HepG2 (cell line): ENCODE results near the gene NCOA1. TPM values are rescaled to one million over a fixed set of nuclear protein-coding genes. Genes with fewer than 3 reads are reported as not detected.

Experiments used
- ATAC-seq: fragments of 200-7000 bp; cut with Tn5 transposase; 3 replicates; pipeline ENCODE4 v1.9.1; 2020; ENCODE audit warnings: mild to moderate bottlenecking, moderate library complexity
- BruUV-seq: library from RNA; stranded (reverse); fragments of 400-500 nt; replicated peaks from 2 replicates; lab custom pipeline; 2021; lab: Mats Ljungman, UMichigan
- CTCF ChIA-PET: fragments of 300-600 bp; formaldehyde crosslinking; extraction: SDS; loops from one replicate; lab custom pipeline; 2021; ENCODE audit warnings: low total read pairs, inconsistent platforms, low intra/inter-chr PET ratio; lab: Yijun Ruan, JAX
- POLR2A ChIA-PET: fragments of 350-600 bp; sonication (Branson Sonifier 250); formaldehyde crosslinking; loops from one replicate; lab custom pipeline; 2020; ENCODE audit warnings: antibody characterized with exemption, inconsistent platforms; lab: Yijun Ruan, JAX
- DNase-seq: peaks from one replicate; pipeline ENCODE4 v3.0.0-alpha.2; 2015; ENCODE audit warnings: low spot score
- FAIRE-seq: peaks from 3 replicates; lab custom pipeline; 2011; peaks lifted over from hg19 to GRCh38; lab: Jason Lieb, UNC
- H2AFZ ChIP-seq: one replicate; pipeline ENCODE4 v1.6.1; 2011; ENCODE audit warnings: low read length, inconsistent platforms
- H3K27ac ChIP-seq: fragments of 300-600 bp; 3 replicates; pipeline ENCODE4 v1.8.0; 2011; ENCODE audit warnings: mixed run types, mild to moderate bottlenecking, mixed read lengths, low read length, inconsistent platforms; ENCODE audit not compliant: insufficient read depth; ENCODE audit errors: extremely low read length
- H3K27me3 ChIP-seq, 2 experiments: fragments of 200-600 bp in 1 of 2; 2 replicates in 1 of 2; 3 replicates in 1 of 2; pipeline versions ENCODE4 v1.6.0 to v1.8.0; 2011; ENCODE audit warnings: low read length in 2 of 2, mild to moderate bottlenecking in 2 of 2, moderate library complexity in 2 of 2, inconsistent platforms in 1 of 2; ENCODE audit not compliant: insufficient read depth in 2 of 2, control insufficient read depth in 1 of 2
- H3K36me3 ChIP-seq, 2 experiments: fragments of 200-600 bp in 1 of 2; replicated peaks in 1 of 2; 2 replicates in 1 of 2; 3 replicates in 1 of 2; pipeline versions ENCODE4 v1.5.1 to v1.8.0; 2011; ENCODE audit warnings: low read length in 2 of 2, inconsistent platforms in 1 of 2; ENCODE audit not compliant: insufficient read depth in 2 of 2, control insufficient read depth in 1 of 2
- H3K4me1 ChIP-seq: 2 replicates; pipeline ENCODE4 v1.5.1; 2012; ENCODE audit warnings: low read length, inconsistent platforms; ENCODE audit not compliant: insufficient read depth
- H3K4me2 ChIP-seq: 2 replicates; pipeline ENCODE4 v1.6.0; 2011; ENCODE audit warnings: low read depth, low read length, inconsistent platforms
- H3K4me3 ChIP-seq, 3 experiments: fragments of 200-600 bp in 1 of 3; sonication (generic), shearing (Covaris generic) in 1 of 3; replicated peaks in 1 of 3; 2 replicates each; pipeline ENCODE4 v1.5.1; 2011 to 2016; ENCODE audit warnings: low read length in 3 of 3, inconsistent platforms in 2 of 3, low read depth in 2 of 3, mild to moderate bottlenecking in 2 of 3, control low read depth in 1 of 3, mixed read lengths in 1 of 3; ENCODE audit not compliant: insufficient read depth in 1 of 3
- H3K79me2 ChIP-seq: one replicate; pipeline ENCODE4 v1.6.1; 2011; ENCODE audit warnings: low read length, inconsistent platforms; ENCODE audit not compliant: insufficient read depth
- H3K9ac ChIP-seq: 2 replicates; pipeline ENCODE4 v1.6.0; 2011; ENCODE audit warnings: mild to moderate bottlenecking, low read depth, low read length, inconsistent platforms; ENCODE audit not compliant: insufficient read depth
- H3K9me3 ChIP-seq: 2 replicates; pipeline ENCODE4 v1.5.1; 2012; ENCODE audit warnings: mild to moderate bottlenecking, low read length
- H4K20me1 ChIP-seq: 2 replicates; pipeline ENCODE4 v1.6.0; 2011; ENCODE audit warnings: inconsistent platforms, mild to moderate bottlenecking, low read length, moderate library complexity; ENCODE audit not compliant: insufficient read depth
- ATF7 ChIP-seq, 2 experiments: fragments of 450-650 bp in 1 of 2; sonication (generic) in 1 of 2; formaldehyde crosslinking in 1 of 2; IDR thresholded peaks; 2 replicates each; pipeline versions ENCODE4 v1.4.0 to v1.6.1; 2016 to 2020; ENCODE audit warnings: antibody characterized with exemption in 1 of 2, mild to moderate bottlenecking in 1 of 2, missing genetic modification reagents in 1 of 2
- BCL6 ChIP-seq: IDR thresholded peaks from 2 replicates; pipeline ENCODE4 v1.6.1; 2016; ENCODE audit warnings: missing genetic modification reagents, missing compliant biosample characterization
- CREM ChIP-seq, 2 experiments: sonication (generic) in 1 of 2; formaldehyde crosslinking in 1 of 2; IDR thresholded peaks; 2 replicates each; pipeline versions ENCODE4 v1.4.0 to v1.6.1; 2016 to 2020; ENCODE audit warnings: antibody characterized with exemption in 1 of 2, mild to moderate bottlenecking in 1 of 2, missing genetic modification reagents in 1 of 2
- GZF1 ChIP-seq: sonication (generic); formaldehyde crosslinking; IDR thresholded peaks from 2 replicates; pipeline ENCODE4 v1.5.1; 2020; ENCODE audit warnings: mild to moderate bottlenecking, missing genetic modification reagents
- KDM1A ChIP-seq: IDR thresholded peaks from 2 replicates; pipeline ENCODE4 v1.6.1; 2016; ENCODE audit warnings: missing compliant biosample characterization
- SNAPC2 ChIP-seq: sonication (generic); formaldehyde crosslinking; IDR thresholded peaks from 2 replicates; pipeline ENCODE4 v1.8.1; 2022; ENCODE audit warnings: mild to moderate bottlenecking, missing genetic modification reagents
- ZNF468 ChIP-seq: sonication (generic); formaldehyde crosslinking; IDR thresholded peaks from 2 replicates; pipeline ENCODE4 v1.8.0; 2022; ENCODE audit warnings: mild to moderate bottlenecking, moderate library complexity, missing genetic modification reagents
- ZNF790 ChIP-seq: sonication (generic); formaldehyde crosslinking; IDR thresholded peaks from 2 replicates; pipeline ENCODE4 v1.8.0; 2022; ENCODE audit warnings: missing genetic modification reagents, mild to moderate bottlenecking, borderline replicate concordance
- WGBS: methylation state at CpG from one replicate; pipeline ENCODE4 v1.1.6; 2017; ENCODE audit warnings: low lambda C conversion rate; 5-methylcytosine and 5-hydroxymethylcytosine counted together
- in situ Hi-C: cut with HindIII; loops from 2 replicates; pipeline ENCODE4 v1.10.0; 2017; ENCODE audit warnings: low pct_unique_long_range_greater_than_20kb; ENCODE audit not compliant: extremely low pct_ligation_motif_present
- intact Hi-C: fragments of 100-400 bp; cut with micrococcal nuclease; formaldehyde crosslinking; loops from one replicate; pipeline ENCODE4 v1.10.0; 2022; ENCODE audit not compliant: unreplicated experiment
- polyA plus RNA-seq, 8 experiments: library from polyadenylated mRNA; depleted of rRNA in 3 of 8; stranded (reverse) in 7 of 8; unstranded in 1 of 8; fragments of >200 nt; fragmentation: Illumina TruSeq in 4 of 8; extraction: Trizol in 4 of 8; gene quantifications; 2 replicates each; pipeline versions ENCODE4 v1.2.1 to v1.2.3, GENCODE V29; 2011 to 2016; ENCODE audit warnings: low read depth in 4 of 8, missing spikeins in 1 of 8, mixed read lengths in 1 of 8; ENCODE audit not compliant: insufficient read depth in 1 of 8
- total RNA-seq, 5 experiments: library from RNA; depleted of rRNA; stranded (reverse); fragments of >200 nt; fragmentation: Illumina TruSeq; extraction: Trizol; gene quantifications; 2 replicates each; pipeline ENCODE4 v1.2.3, GENCODE V29; 2016; ENCODE audit warnings: low read depth in 1 of 5
- TF ChIP-seq, protein P1 (sequence below): sonication (generic); formaldehyde crosslinking; IDR thresholded peaks from 2 replicates; pipeline ENCODE4 v1.9.0; 2021; ENCODE audit warnings: missing genetic modification reagents, borderline replicate concordance
- TF ChIP-seq, protein P2 (sequence below): sonication (generic); formaldehyde crosslinking; IDR thresholded peaks from 2 replicates; pipeline ENCODE4 v1.5.0; 2020; ENCODE audit warnings: mild to moderate bottlenecking, missing genetic modification reagents
- TF ChIP-seq, protein P3 (sequence below): sonication (generic); formaldehyde crosslinking; IDR thresholded peaks from 2 replicates; pipeline ENCODE4 v1.4.0; 2020; ENCODE audit warnings: missing genetic modification reagents, mild to moderate bottlenecking, borderline replicate concordance
- TF ChIP-seq, protein P4 (sequence below): sonication (generic); formaldehyde crosslinking; IDR thresholded peaks from 2 replicates; pipeline ENCODE4 v1.4.0; 2020; ENCODE audit warnings: low read depth, mild to moderate bottlenecking, missing genetic modification reagents

The NCOA1 gene
- total and polyA plus RNA-seq, 2 of the 13 experiments (the other 11 are each of a cell fraction or from before 2014, with no cell fraction given): 10.0 to 10.4 TPM

DNA sequence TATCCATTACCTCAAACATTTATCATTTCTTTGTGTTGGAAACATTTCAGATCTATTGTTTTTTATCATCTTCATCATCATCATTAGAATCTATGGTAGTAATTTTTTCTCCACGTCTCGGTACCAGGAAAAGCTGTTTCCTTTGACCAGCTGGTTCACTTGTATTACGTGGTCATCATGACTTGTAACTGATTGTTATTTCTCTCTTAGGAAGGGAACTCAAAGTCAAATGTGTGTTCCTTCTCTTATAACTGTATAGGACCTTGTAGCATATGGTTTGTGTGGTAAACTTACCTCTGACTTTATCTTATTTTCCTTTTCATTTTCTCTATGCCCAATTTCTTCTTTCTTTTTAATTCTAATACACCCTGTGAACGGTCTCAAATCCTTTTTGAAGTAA lies 16.5 kb downstream of the NCOA1 start:
- intact Hi-C loops (no loop called here), in situ Hi-C loops (no loop called here)
- Histone ChIP-seq H3K27me3 (no peaks in the 10 kb centered on the region), H3K79me2 (no peaks in the 10 kb centered on the region), H3K9me3 (no peaks in the 10 kb centered on the region), H3K4me1 (no peaks in the 10 kb centered on the region), H3K4me2 (no peak overlapping the region), H3K27ac (no peak overlapping the region), H2AFZ (no peak overlapping the region), H3K9ac (no peak overlapping the region), H3K36me3 (no peaks in the 10 kb centered on the region), H3K4me3 (no peak overlapping the region), H4K20me1 (no peaks in the 10 kb centered on the region)
- ChIA-PET CTCF (no interaction called here), POLR2A (no interaction called here)
- ATAC-seq (no peak), FAIRE-seq (no peak), DNase-seq (no peak)
- BruUV-seq: no TSS peak
- 77% methylated on average over 4 of the region's 4 CpGs for WGBS
- TF ChIP-seq SNAPC2: no peak
- no peak for TF ChIP-seq CREM (IDR thresholded peaks at IDR 0.05)
- no peak for TF ChIP-seq CREM (CRISPR knock-in tag; IDR thresholded peaks at IDR 0.05)
- no peak for TF ChIP-seq GZF1 (CRISPR knock-in tag)
- no peak for TF ChIP-seq ZNF468 (CRISPR knock-in tag)
- TF ChIP-seq, protein P1, sequence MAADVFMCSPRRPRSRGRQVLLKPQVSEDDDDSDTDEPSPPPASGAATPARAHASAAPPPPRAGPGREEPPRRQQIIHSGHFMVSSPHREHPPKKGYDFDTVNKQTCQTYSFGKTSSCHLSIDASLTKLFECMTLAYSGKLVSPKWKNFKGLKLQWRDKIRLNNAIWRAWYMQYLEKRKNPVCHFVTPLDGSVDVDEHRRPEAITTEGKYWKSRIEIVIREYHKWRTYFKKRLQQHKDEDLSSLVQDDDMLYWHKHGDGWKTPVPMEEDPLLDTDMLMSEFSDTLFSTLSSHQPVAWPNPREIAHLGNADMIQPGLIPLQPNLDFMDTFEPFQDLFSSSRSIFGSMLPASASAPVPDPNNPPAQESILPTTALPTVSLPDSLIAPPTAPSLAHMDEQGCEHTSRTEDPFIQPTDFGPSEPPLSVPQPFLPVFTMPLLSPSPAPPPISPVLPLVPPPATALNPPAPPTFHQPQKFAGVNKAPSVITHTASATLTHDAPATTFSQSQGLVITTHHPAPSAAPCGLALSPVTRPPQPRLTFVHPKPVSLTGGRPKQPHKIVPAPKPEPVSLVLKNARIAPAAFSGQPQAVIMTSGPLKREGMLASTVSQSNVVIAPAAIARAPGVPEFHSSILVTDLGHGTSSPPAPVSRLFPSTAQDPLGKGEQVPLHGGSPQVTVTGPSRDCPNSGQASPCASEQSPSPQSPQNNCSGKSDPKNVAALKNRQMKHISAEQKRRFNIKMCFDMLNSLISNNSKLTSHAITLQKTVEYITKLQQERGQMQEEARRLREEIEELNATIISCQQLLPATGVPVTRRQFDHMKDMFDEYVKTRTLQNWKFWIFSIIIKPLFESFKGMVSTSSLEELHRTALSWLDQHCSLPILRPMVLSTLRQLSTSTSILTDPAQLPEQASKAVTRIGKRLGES (CRISPR knock-in tag): no peak
- TF ChIP-seq, protein P2, sequence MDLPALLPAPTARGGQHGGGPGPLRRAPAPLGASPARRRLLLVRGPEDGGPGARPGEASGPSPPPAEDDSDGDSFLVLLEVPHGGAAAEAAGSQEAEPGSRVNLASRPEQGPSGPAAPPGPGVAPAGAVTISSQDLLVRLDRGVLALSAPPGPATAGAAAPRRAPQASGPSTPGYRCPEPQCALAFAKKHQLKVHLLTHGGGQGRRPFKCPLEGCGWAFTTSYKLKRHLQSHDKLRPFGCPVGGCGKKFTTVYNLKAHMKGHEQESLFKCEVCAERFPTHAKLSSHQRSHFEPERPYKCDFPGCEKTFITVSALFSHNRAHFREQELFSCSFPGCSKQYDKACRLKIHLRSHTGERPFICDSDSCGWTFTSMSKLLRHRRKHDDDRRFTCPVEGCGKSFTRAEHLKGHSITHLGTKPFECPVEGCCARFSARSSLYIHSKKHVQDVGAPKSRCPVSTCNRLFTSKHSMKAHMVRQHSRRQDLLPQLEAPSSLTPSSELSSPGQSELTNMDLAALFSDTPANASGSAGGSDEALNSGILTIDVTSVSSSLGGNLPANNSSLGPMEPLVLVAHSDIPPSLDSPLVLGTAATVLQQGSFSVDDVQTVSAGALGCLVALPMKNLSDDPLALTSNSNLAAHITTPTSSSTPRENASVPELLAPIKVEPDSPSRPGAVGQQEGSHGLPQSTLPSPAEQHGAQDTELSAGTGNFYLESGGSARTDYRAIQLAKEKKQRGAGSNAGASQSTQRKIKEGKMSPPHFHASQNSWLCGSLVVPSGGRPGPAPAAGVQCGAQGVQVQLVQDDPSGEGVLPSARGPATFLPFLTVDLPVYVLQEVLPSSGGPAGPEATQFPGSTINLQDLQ (CRISPR knock-in tag): no peak
- TF ChIP-seq ZNF790 (CRISPR knock-in tag): no peak
- no peak for TF ChIP-seq BCL6 (CRISPR knock-in tag)
- TF ChIP-seq KDM1A (CRISPR knock-in tag): no peak
- TF ChIP-seq, protein P3, sequence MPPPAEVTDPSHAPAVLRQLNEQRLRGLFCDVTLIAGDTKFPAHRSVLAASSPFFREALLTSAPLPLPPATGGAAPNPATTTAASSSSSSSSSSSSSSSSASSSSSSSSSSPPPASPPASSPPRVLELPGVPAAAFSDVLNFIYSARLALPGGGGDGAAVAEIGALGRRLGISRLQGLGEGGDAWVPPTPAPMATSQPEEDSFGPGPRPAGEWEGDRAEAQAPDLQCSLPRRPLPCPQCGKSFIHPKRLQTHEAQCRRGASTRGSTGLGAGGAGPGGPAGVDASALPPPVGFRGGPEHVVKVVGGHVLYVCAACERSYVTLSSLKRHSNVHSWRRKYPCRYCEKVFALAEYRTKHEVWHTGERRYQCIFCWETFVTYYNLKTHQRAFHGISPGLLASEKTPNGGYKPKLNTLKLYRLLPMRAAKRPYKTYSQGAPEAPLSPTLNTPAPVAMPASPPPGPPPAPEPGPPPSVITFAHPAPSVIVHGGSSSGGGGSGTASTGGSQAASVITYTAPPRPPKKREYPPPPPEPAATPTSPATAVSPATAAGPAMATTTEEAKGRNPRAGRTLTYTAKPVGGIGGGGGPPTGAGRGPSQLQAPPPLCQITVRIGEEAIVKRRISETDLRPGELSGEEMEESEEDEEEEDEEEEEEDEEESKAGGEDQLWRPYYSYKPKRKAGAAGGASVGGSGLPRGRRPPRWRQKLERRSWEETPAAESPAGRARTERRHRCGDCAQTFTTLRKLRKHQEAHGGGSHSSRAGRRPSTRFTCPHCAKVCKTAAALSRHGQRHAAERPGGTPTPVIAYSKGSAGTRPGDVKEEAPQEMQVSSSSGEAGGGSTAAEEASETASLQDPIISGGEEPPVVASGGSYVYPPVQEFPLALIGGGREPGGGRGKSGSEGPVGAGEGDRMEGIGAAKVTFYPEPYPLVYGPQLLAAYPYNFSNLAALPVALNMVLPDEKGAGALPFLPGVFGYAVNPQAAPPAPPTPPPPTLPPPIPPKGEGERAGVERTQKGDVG (CRISPR knock-in tag): no peak
- TF ChIP-seq ATF7 (IDR thresholded peaks at IDR 0.05): no peak
- TF ChIP-seq ATF7 (CRISPR knock-in tag; IDR thresholded peaks at IDR 0.05): no peak
- TF ChIP-seq, protein P4, sequence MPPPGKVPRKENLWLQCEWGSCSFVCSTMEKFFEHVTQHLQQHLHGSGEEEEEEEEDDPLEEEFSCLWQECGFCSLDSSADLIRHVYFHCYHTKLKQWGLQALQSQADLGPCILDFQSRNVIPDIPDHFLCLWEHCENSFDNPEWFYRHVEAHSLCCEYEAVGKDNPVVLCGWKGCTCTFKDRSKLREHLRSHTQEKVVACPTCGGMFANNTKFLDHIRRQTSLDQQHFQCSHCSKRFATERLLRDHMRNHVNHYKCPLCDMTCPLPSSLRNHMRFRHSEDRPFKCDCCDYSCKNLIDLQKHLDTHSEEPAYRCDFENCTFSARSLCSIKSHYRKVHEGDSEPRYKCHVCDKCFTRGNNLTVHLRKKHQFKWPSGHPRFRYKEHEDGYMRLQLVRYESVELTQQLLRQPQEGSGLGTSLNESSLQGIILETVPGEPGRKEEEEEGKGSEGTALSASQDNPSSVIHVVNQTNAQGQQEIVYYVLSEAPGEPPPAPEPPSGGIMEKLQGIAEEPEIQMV: no peak
